BLaER1 (cell line): ENCODE data around the gene SLC47A2.

Experiments
- H3K27ac ChIP-seq: shearing (Covaris generic); formaldehyde crosslinking; 2 replicates; pipeline ENCODE4 v1.8.1; 2022
- H3K27me3 ChIP-seq: shearing (Covaris generic); formaldehyde crosslinking; 2 replicates; pipeline ENCODE4 v1.8.1; 2022
- H3K36me3 ChIP-seq: shearing (Covaris generic); formaldehyde crosslinking; 2 replicates; pipeline ENCODE4 v1.8.1; 2022
- H3K4me1 ChIP-seq: shearing (Covaris generic); formaldehyde crosslinking; 2 replicates; pipeline ENCODE4 v1.8.1; 2022
- H3K4me2 ChIP-seq: shearing (Covaris generic); formaldehyde crosslinking; 2 replicates; pipeline ENCODE4 v1.8.1; 2022
- H3K4me3 ChIP-seq: shearing (Covaris generic); formaldehyde crosslinking; 2 replicates; pipeline ENCODE4 v1.8.1; 2022
- H3K9ac ChIP-seq: shearing (Covaris generic); formaldehyde crosslinking; 2 replicates; pipeline ENCODE4 v1.8.1; 2022
- H3K9me3 ChIP-seq: shearing (Covaris generic); formaldehyde crosslinking; 2 replicates; pipeline ENCODE4 v1.8.1; 2022
- H4K20me1 ChIP-seq: shearing (Covaris generic); formaldehyde crosslinking; 2 replicates; pipeline ENCODE4 v1.8.1; 2022
- Cebpa-rat ChIP-seq: shearing (Covaris generic); IDR thresholded peaks from 2 replicates; pipeline ENCODE4 v1.8.1; 2022

SLC47A2 gene

DNA sequence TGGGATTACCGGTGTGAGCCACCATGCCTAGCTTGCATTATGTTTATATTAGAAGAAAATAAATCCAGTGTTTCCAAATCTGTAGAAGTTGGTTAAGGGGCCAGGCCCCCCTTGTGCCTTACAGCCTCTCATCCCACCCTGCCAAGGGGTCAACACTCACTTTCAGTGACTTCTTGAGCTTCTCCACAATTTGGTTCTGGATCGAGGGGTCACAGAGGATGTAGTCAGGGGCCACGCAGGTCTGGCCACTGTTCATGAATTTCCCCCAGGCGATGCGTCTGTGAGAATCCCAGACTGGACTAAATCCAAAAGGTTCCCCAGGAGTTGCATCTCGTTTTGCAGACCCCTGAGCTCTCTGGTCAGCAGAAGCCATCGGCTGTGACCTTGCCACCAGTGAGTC, 24.5 kb upstream of the SLC47A2 start:
- Histone ChIP-seq H3K4me2 (no peak overlapping the region), H3K36me3 (no peaks in the 10 kb centered on the region), H3K4me3 (no peak overlapping the region), H3K27ac (no peak overlapping the region), H3K9ac (no peak overlapping the region), H4K20me1 (no peaks in the 10 kb centered on the region), H3K27me3 (no peaks in the 10 kb centered on the region), H3K4me1 (peaks cover 10% of the 10 kb centered on the region; the same call in 1 of the 2 replicates), H3K9me3 (no peaks in the 10 kb centered on the region)
- TF ChIP-seq Cebpa-rat: no peak

GRCh38 chr17:19739241-19740201, 23.1 kb upstream of the SLC47A2 start:
- TF ChIP-seq Cebpa-rat: no peak
- Histone ChIP-seq H3K36me3 (no peaks in the 10 kb centered on the region), H3K4me1 (0 out of 2 replicates have a peak, but pooled peaks cover 4% of the 10 kb centered on the region), H3K4me2 (no peak overlapping the region), H4K20me1 (no peaks in the 10 kb centered on the region), H3K27ac (no peak overlapping the region), H3K4me3 (no peak overlapping the region), H3K9me3 (no peaks in the 10 kb centered on the region), H3K27me3 (no peaks in the 10 kb centered on the region), H3K9ac (no peak overlapping the region)

DNA sequence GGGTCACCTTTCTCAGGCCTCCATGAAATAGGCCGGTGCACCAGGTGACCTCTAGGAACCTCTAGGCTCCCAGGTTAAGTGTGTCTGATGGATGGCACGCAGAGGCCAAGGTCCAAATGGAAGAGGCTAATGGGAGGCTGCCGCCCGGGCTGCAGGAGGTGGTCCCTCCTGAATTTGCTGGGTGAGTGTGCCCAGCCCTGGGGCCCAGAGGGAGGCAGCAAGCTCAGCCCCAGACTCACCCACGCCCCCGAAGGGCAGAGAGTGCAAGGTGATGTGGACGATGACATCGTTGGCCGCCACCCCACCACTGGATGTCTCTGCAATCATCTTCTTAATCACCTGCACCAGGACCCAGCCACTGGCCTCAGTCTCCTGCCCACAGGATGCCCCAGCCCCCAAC, 22.4 kb upstream of the SLC47A2 start:
- Histone ChIP-seq H3K9ac (no peak overlapping the region), H3K4me3 (no peak overlapping the region)

GRCh38 chr17:19738073-19738449, 21.7 kb upstream of the SLC47A2 start:
- Histone ChIP-seq H3K27me3 (no peaks in the 10 kb centered on the region), H3K27ac (no peak overlapping the region), H3K9ac (no peak overlapping the region), H4K20me1 (no peaks in the 10 kb centered on the region), H3K4me1 (no peaks in the 10 kb centered on the region), H3K36me3 (no peaks in the 10 kb centered on the region), H3K4me2 (no peak overlapping the region), H3K4me3 (no peak overlapping the region), H3K9me3 (no peaks in the 10 kb centered on the region)
- no peak for TF ChIP-seq Cebpa-rat

More for the DNA sequence above, 22.4 kb upstream of the SLC47A2 start:
- H3K4me2 ChIP-seq: no peak overlapping the region
- no peaks in the 10 kb centered on the region for H3K27me3 ChIP-seq
- H3K27ac ChIP-seq: no peak overlapping the region
- H3K9me3 ChIP-seq: no peaks in the 10 kb centered on the region
- no peaks in the 10 kb centered on the region for H4K20me1 ChIP-seq
- no peak for TF ChIP-seq Cebpa-rat
- no peaks in the 10 kb centered on the region for H3K4me1 ChIP-seq
- H3K36me3 ChIP-seq: no peaks in the 10 kb centered on the region

DNA sequence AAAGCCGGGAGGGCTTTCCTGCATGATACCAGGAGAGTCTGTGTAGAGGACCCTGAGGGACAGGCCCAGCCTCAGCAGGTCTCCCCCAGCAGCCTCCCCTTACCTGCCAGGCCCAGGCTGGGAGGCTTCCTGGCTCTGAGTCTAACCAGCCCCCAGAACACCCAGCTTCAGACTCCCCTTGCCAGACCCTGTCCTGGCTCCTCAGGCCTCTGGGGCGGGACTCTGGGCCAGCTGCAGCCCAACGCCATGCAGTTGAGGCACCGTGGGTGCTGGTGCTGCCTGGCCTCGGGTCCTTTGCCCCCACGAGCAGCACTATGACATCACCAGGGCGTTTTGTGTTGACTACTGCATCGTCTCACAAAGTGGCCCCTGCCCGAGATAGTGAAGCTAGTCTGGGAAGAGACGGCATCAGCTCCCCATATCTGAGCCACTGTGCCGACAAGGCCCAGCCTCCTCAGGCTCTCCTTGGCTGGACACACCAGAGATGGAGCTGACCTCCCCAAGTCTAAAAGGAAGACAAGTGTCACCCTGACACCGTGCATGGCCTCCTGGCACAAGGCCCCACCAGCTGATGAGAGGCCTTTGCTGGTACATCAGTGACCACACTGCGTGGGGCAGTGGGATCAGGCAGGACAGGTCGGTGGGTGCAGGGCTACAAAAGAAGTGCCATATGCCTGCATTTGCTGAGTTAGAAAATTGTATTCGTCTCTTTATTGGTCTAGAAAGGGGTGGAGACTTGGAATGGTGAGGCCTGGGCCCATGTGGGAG, 21.1 kb upstream of the SLC47A2 start:
- H3K4me2 ChIP-seq: no peak overlapping the region
- H3K27me3 ChIP-seq: no peaks in the 10 kb centered on the region
- no peak overlapping the region for H3K27ac ChIP-seq
- no peaks in the 10 kb centered on the region for H4K20me1 ChIP-seq
- TF ChIP-seq Cebpa-rat: no peak
- no peaks in the 10 kb centered on the region for H3K4me1 ChIP-seq
- H3K9ac ChIP-seq: no peak overlapping the region
- no peak overlapping the region for H3K4me3 ChIP-seq
- H3K36me3 ChIP-seq: no peaks in the 10 kb centered on the region
- H3K9me3 ChIP-seq: no peaks in the 10 kb centered on the region

DNA sequence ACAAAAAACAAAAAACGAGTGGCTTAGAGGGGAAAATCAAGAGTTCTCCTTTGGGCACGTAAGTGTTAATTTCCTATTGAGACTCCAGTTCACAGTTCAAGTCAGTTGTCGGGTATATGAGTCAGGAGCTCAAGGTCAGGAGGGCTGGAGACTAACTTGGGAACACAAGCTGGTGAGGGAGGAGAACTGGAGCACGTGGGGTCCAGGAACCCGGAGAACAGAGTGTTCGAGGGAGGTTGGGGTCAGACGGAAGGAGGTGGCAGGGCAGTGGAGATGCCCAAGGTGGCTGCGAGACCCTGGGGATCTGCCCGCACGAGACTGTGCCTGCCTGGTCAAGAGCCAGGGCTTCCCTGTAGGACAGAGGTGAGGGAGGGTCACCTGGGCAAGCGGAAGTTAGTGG, 19.7 kb upstream of the SLC47A2 start:
- H3K9ac ChIP-seq: no peak overlapping the region
- H4K20me1 ChIP-seq: no peaks in the 10 kb centered on the region
- no peak overlapping the region for H3K27ac ChIP-seq
- no peaks in the 10 kb centered on the region for H3K9me3 ChIP-seq
- H3K27me3 ChIP-seq: no peaks in the 10 kb centered on the region
- H3K4me2 ChIP-seq: no peak overlapping the region
- TF ChIP-seq Cebpa-rat: no peak
- H3K4me1 ChIP-seq: no peaks in the 10 kb centered on the region
- no peaks in the 10 kb centered on the region for H3K36me3 ChIP-seq
- no peak overlapping the region for H3K4me3 ChIP-seq

GRCh38 chr17:19733953-19734526, 17.7 kb upstream of the SLC47A2 start:
- H3K4me1 ChIP-seq: no peaks in the 10 kb centered on the region
- H3K27me3 ChIP-seq: no peaks in the 10 kb centered on the region
- H3K4me3 ChIP-seq: no peak overlapping the region
- no peaks in the 10 kb centered on the region for H3K9me3 ChIP-seq
- no peaks in the 10 kb centered on the region for H3K36me3 ChIP-seq
- H3K9ac ChIP-seq: no peak overlapping the region
- no peak overlapping the region for H3K27ac ChIP-seq
- H3K4me2 ChIP-seq: no peak overlapping the region
- no peak for TF ChIP-seq Cebpa-rat
- H4K20me1 ChIP-seq: no peaks in the 10 kb centered on the region

DNA sequence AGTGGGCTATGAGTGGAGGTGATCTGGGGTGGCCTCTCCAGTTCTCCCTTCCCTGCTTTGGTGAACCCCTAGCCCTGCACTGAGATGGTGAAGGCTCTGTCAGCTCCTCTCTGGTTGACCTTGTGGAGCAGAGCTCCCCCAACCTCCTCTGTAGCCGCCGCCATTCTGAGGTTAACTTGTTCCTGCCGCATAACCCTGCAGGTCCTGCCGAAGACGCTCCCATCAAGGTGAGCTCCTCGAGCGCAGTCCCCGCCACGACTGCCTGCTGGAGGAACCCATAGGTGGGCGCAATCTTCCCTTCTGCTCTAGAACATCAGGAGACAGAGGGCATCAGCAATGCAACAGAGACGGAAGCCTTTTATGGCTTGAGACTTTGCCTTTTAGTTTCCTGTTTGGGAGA, 15.2 kb upstream of the SLC47A2 start:
- Histone ChIP-seq H3K4me3 (no peak overlapping the region), H3K27me3 (no peaks in the 10 kb centered on the region), H4K20me1 (no peaks in the 10 kb centered on the region), H3K27ac (no peak overlapping the region), H3K9ac (no peak overlapping the region), H3K9me3 (no peaks in the 10 kb centered on the region), H3K4me2 (no peak overlapping the region), H3K36me3 (no peaks in the 10 kb centered on the region), H3K4me1 (peaks cover 5% of the 10 kb centered on the region; the same call in 1 of the 2 replicates)
- no peak for TF ChIP-seq Cebpa-rat

DNA sequence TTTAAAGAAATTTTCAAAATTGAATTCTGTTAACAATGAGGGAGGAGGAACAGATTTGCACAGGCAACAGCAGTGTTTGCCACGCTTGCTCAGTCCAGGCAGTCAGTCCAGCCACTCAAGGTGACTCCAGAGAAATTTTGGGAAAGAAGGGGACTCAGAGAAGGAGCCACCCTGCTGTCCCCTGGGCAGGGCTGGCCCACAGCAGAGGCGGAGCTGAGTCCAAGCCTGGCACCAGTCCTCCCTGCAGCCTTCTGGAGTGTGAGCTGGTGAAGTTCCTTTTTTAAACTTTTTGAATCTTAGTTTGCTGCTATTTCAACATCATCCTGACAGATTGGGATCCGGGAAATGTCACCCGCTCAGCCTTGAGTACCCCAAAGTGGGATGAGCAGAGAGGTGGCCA, 14.5 kb upstream of the SLC47A2 start:
- Histone ChIP-seq H3K9me3 (no peaks in the 10 kb centered on the region), H3K4me3 (no peak overlapping the region), H3K27ac (no peak overlapping the region), H3K4me2 (no peak overlapping the region), H3K36me3 (no peaks in the 10 kb centered on the region), H3K4me1 (peaks cover 5% of the 10 kb centered on the region; the same call in 1 of the 2 replicates), H3K27me3 (no peaks in the 10 kb centered on the region), H4K20me1 (no peaks in the 10 kb centered on the region), H3K9ac (no peak overlapping the region)
- TF ChIP-seq Cebpa-rat: no peak

DNA sequence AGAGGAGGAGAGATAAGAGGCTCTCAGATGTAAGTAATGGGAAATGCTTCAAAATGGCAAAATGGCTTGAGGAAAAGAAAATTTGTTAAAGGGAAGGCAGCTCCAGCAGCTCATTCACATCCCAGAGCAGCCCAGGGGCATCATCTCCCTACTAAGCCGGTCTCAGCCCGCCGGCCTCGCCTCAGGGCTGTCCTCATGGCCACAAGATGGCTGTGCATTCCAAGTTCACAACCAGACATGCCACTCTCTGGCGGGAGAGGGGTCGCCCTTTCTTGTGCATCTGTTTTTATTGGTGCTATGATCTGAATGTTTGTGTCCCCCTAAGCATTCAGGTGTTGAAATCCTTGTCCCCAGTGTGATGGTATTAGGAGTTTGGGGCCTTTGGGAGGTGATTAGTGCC, 13.5 kb upstream of the SLC47A2 start:
- no peak overlapping the region for H3K27ac ChIP-seq
- H3K4me1 ChIP-seq: peaks cover 5% of the 10 kb centered on the region; the same call in 1 of the 2 replicates
- no peaks in the 10 kb centered on the region for H4K20me1 ChIP-seq
- no peak overlapping the region for H3K9ac ChIP-seq
- no peak for TF ChIP-seq Cebpa-rat
- no peaks in the 10 kb centered on the region for H3K9me3 ChIP-seq
- no peak overlapping the region for H3K4me3 ChIP-seq
- no peaks in the 10 kb centered on the region for H3K27me3 ChIP-seq
- no peaks in the 10 kb centered on the region for H3K36me3 ChIP-seq
- H3K4me2 ChIP-seq: no peak overlapping the region
